GM06990 (cell line): ENCODE data around the gene CD96.
A peak's percentile ranks its signal among the peaks of the same experiment; 100 is the strongest.

Experiments used
- DNase-seq: peaks from one replicate; pipeline ENCODE4 v3.0.0-alpha.2; 2011; ENCODE audit not compliant: insufficient read length; ENCODE audit errors: extremely low read depth
- H3K27me3 ChIP-seq: replicated peaks from 2 replicates; pipeline ENCODE4 v1.6.0; 2011; ENCODE audit warnings: low read length; ENCODE audit not compliant: control insufficient read depth, insufficient read depth
- H3K36me3 ChIP-seq: 2 replicates; pipeline ENCODE4 v1.5.1; 2011; ENCODE audit warnings: low read length; ENCODE audit not compliant: control insufficient read depth, insufficient read depth
- H3K4me3 ChIP-seq: replicated peaks from 2 replicates; pipeline ENCODE4 v1.5.1; 2011; ENCODE audit warnings: low read depth, mild to moderate bottlenecking, control low read depth, low read length
- CTCF ChIP-seq: IDR thresholded peaks from 2 replicates; pipeline ENCODE4 v1.5.1; 2011; ENCODE audit warnings: low read length, control low read depth, mild to moderate bottlenecking, inconsistent platforms; ENCODE audit not compliant: insufficient read depth, poor library complexity, severe bottlenecking

Gene CD96

GRCh38 chr3:111609700-111610099, 67.7 kb downstream of the CD96 start:
- Histone ChIP-seq H3K36me3 (no peaks in the 10 kb centered on the region), H3K27me3 (no peaks in the 10 kb centered on the region), H3K4me3 (no peak overlapping the region)
- TF ChIP-seq CTCF, result no peak
- no peak for DNase-seq

GRCh38 chr3:111610189-111610588, 68.2 kb downstream of the CD96 start:
- no peaks in the 10 kb centered on the region for H3K27me3 ChIP-seq
- TF ChIP-seq CTCF, result no peak
- no peaks in the 10 kb centered on the region for H3K36me3 ChIP-seq
- DNase-seq, result peak; percentile 51
- H3K4me3 ChIP-seq, result no peak overlapping the region

- Histone ChIP-seq H3K36me3 (no peaks in the 10 kb centered on the region), H3K27me3 (no peaks in the 10 kb centered on the region), H3K4me3 (no peak overlapping the region)
- DNase-seq, result no peak
- TF ChIP-seq CTCF, result no peak
Measured at GRCh38 chr3:111610612-111611054, 68.6 kb downstream of the CD96 start.

GRCh38 chr3:111613294-111613693, 71.3 kb downstream of the CD96 start:
- DNase-seq, result no peak
- Histone ChIP-seq H3K36me3 (no peaks in the 10 kb centered on the region), H3K4me3 (no peak overlapping the region), H3K27me3 (no peaks in the 10 kb centered on the region)
- no peak for TF ChIP-seq CTCF

GRCh38 chr3:111615880-111616279, 73.9 kb downstream of the CD96 start:
- Histone ChIP-seq H3K36me3 (no peaks in the 10 kb centered on the region), H3K27me3 (no peaks in the 10 kb centered on the region), H3K4me3 (no peak overlapping the region)
- no peak for TF ChIP-seq CTCF
- no peak for DNase-seq

GRCh38 chr3:111616417-111617105, 74.6 kb downstream of the CD96 start:
- DNase-seq, result peak; percentile 56
- peak; percentile 74 for TF ChIP-seq CTCF
- no peaks in the 10 kb centered on the region for H3K36me3 ChIP-seq

More at GRCh38 chr3:111616417-111617105, 74.6 kb downstream of the CD96 start:
- no peaks in the 10 kb centered on the region for H3K27me3 ChIP-seq
- no peak overlapping the region for H3K4me3 ChIP-seq
